HG03575 (cell line): ENCODE measurements around the gene SMG9.
"Not testable (repeated sequence)": the region's sequence is repeated elsewhere in the genome, so short reads cannot be mapped to it uniquely, and the experiment has no call there.

Experiments
- ATAC-seq: cut with Tn5 transposase; IDR thresholded peaks from one replicate; pipeline ENCODE4 v1.9.1; 2021; ENCODE audit not compliant: unreplicated experiment, insufficient number of reproducible peaks, low FRiP score; ENCODE audit errors: extremely low read depth

The SMG9 gene

DNA sequence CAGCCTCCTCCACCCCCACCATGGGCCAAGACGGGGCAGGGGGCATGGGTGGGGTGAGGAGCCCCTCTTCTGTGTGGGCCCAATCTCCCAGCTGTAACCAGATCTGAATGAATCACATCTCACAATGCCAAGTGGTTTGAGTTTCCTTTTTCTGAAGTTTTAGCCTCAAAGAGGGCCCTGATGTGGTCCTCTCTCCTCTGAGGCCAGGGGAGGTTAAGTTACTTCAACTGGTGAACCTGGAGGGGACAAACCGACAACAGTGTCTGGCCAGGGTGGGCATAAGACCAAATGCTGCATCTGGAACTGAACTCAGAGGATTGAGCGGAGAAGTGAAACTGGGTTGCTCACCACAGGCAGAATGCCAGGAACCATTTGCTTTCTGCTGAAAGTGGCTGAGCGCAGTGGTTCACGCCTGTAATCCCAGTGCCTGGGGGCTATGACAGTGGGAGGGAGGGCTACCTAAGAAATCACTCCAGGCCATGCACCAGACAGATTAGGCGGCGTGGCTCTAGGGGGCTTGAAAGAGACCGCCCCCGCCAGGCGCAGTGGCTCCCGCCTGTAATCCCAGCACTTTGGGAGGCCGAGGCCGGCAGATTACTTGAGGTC, 54.3 kb downstream of the SMG9 start:
- ATAC-seq, result no peak

DNA sequence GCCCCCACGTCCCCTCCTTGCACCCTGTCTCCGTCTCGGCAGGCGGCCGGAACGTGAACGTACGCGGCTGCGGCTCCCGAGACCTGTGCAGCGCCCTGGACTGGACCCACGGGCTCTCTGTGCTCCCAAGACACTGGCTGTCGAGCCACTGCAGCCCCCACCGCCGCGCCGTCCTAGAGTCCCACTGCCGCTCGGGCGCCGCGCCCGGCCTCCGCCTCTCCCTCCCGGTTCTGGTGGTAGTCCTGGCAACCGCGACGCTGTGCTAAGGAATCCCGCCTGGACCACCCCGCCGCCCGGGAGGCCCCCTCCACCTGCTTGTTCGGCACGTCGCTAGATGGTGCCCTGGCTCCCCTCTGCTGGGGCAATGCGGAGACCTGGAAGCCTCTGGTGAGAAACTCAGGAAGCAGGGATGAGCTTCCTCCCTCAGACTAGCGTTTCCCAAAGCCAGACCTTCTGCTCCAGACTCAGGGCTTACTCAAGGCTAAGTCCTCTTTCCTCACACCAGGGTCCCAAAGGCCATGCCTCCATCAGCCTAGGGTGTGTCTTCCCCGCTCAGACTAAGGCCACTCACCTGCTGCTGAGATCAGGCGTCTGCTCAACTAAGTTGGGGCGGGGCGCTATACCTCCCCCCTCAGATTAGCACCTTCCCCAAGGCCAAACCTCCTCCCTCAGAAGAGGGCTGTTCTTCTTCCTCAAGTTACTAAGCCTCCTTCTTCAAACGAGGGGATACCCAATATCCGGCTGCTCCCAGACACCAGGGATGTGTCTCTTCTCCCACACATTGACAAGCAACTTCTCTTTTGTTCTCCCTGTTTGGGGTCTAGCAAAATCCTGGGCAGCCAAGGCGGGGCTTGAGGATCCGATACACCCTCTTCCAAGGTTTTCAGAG, 55.0 kb downstream of the SMG9 start:
- no peak for ATAC-seq

DNA sequence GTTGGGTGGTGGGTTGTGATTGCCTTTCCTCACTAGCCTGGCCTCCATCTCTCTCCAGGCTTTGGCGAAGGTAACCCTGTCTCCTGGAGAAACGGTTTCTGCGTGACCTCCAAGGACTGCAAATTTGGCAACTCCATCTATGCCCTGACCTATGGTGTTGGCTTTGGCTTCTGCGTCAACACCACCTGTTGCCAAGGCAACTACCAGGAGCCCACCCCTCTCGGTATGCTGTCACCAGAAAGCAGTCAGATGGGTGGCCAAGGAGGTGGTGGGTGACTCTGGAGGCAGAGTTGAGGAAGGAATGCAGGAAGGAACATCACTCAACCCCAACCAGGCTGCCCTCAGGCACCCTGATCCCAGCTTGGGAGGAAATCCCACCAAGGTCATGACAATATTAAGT, 57.5 kb downstream of the SMG9 start:
- ATAC-seq, result no peak

DNA sequence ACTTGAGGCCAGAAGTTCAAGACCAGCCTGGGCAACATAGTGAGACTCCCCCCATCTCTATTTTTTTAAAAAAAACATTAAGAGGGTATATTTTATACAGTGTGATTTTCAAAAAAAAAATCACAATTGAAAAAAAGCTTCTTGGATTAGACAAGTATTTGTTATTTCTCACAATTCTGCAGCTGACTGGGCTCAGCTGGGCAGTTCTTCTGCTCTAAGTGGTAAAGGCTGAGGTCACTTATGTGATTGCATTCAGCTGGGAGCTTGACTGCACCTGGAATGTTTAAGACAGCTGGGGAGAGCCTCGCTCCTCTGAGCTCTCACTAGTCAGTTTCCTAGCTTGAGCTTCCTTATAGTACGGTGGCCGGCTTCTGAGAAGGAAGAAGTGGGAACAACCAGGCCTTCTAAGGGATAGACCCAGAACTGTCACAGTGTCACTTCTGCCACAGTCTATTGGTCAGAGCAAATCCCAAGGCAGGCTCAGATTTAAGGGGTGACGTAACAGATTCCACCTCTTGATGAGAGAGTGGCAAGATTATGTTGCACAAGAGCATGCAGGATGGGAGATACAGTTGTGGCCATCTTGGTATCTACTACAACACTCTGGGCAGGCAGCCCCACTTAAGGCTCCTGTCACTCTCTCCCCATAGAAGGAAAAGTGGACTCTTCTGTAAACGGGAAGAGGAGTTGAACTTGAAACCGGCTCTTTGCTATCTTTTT, 58.6 kb downstream of the SMG9 start:
- no peak for ATAC-seq

DNA sequence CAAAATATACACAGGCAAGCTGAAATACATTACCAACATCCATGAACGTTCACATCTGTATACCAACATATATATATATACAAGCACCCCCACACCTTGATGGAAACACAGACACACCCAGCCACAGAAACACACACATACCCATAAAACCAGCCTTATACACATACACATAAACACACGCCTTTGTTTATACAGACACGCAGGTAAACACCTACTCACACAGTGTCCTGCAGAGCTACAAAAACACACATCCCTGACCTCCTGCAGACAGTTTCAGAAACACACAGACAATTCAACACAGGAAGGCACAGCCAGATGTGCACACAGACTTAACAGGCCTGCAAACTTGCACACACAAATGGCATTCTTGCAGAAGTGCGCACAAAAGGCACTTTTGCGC, 60.2 kb downstream of the SMG9 start:
- no peak for ATAC-seq

DNA sequence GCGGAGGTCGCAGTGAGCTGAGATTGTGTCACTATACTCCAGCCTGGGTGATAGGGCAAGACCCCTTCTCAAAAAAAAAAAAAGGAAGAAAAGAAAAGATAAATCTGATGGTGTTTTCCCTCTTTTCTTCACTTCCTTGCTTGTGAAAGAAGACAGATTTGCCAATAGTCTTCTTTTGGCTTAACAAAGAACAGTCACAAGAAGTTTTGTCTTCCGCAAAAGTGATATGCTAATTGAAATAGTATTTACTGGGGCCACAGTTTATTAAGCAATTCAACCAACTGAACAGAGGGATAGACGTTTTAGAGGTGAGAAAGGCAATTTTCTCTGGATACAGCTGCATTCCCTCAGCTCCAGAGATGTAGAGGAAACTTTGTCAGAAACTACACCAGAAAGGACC, 61.9 kb downstream of the SMG9 start:
- ATAC-seq, result no peak

DNA sequence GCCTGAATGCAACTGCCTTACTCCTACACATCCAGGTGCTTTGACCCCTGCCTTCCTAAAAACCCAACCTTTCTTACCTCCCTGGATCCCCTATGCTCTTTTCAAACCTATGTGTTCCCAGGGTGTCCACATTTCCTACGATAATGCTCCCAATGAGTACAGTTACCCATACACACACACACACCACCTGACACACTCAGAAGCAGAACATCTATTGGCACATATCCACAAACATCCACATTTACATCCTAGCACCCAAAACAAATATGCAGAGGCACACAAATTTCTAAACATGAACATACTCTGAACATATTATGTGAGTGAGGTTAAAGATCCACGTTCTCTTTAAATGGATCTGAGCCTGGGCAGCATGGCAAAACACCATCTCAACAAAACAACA, 62.4 kb downstream of the SMG9 start:
- no peak for ATAC-seq

DNA sequence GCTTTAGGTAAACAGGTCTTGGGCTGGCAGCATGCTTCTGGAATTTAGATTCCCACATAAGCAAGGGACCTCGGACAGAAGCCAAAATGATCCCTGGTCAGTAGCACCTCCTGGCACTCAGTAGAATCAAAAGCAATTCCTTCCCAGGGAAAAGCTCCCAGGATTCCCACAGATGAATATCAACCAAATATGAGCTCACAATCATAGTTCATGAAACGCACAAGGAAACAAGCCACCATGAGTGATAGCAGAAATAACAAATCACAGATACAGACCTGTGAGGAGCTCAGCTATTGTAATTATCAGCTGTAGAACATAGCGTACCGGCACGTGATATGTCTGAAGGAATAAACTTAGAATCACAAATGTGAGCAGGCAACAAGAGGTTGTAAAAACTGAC, 63.0 kb downstream of the SMG9 start:
- no peak for ATAC-seq

DNA sequence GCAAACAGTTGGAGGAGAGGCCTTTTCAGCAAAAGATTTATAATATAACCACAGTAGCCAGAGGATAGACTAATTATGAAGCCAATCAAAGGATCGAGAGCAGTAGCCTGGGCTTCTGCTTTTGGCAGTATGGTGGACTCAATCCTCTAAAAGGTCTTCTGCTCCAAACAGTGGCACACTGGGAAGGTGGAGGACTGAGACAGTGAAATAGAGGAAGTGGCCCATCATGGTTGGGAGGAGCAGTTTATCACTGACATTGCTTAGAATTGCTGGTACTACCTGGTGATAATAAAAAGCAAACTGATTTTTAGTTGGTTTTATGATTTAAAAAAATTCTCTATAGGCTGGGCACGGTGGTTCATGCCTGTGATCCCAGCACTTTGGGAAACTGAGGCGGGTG, 63.9 kb downstream of the SMG9 start:
- ATAC-seq, result no peak

DNA sequence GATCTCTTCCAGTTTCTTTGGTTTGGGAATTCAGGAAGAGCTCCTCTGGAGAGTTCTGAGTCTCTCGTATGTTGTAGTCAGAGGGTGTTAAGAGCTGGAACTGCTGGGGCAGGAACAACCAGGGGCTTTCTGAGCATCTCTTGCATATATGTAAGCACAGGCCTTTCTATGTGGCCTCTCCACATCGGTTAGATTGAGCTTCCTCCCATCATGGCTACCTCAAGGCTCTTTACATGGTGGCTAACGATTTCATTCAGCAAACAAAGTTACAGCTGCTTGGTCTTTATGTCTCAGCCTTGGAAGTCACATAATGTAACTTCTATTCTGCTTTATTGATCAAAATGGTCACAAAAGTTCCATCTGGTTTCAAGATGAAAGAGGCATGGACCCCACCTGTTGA, 64.3 kb downstream of the SMG9 start:
- no peak for ATAC-seq

DNA sequence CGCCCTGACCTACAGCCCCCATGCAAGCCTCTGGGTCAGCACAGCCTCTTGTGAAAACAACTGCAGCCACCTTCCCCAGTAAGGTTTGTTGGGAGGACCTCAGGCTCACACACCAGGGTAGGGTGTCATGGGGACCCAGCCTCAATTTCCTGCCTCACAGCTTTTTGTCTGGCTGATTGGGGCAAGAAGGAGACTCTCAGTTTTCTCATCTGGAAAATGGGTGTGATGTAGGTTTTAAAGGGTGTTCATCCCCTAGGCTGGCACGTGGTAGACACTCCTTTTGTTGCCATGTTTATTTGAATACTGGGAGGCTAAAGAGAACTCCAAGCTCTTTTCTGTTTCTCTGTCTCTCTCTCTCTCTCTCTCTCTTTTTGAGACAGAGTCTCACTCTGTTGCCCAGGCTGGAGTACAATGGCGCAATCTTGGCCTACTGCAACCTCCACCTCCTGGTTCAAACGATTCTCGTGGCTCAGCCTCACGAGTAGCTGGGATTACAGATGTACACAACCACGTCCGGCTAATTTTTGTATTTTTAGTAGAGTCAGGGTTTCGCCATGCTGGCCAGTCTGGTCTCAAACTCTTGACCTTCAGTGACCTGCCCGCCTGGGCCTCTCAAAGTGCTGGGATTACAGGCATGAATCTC, 66.6 kb downstream of the SMG9 start:
- ATAC-seq, result no peak

DNA sequence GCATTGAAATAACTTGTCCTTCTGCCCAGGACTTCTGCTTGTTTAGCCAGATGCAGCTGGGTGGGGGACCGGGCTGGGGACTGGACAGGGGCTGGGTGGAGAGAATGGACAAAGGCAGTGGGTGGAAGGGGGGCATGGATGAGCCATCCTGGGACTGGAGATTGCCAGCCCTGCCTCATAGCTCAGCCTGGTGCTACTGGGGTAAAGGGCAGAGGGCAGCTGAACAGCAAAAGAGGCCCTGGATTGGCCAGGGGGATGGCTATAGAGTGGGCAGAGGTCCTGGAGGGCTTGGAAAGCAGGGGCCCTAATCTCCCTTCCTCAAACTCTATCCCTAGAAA, 67.1 kb downstream of the SMG9 start:
- no peak for ATAC-seq

DNA sequence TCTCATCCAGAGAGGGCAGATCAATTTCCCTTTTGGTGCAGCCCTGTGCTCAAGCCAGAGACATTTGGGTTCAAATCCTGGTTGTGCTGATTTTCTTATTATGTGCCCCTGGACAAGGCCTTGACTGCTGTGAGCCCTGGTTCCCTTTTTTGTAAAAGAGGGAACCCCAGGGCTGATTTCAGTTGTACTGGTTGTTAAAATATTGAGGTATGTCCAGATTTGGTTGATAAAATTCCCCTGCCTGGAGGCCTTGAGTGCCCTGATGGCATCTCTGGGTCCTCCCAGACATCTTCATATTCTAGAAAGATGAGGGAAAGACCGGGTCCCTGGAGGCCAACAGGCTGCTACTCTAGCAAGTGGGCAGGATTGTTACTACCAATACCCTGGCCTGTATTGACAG, 70.4 kb downstream of the SMG9 start:
- ATAC-seq, result no peak

DNA sequence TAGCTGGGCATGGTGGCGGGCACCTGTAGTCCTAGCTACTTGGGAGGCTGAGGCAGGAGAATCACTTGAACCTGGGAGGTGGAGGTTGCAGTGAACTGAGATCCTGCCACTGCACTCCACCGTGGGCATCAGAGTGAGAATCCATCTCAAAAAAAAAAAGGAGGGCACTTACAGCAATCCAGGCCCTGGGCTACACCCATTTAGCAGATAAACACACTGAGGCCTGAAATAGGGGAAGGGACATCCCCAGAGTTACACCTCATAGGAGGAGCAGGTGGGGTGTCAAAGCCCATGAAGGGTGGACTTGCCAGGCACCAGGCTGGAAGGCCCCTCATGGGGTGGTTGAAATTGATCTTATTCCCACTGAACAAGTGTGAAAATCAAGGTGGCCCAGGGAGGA, 70.9 kb downstream of the SMG9 start:
- no peak for ATAC-seq

DNA sequence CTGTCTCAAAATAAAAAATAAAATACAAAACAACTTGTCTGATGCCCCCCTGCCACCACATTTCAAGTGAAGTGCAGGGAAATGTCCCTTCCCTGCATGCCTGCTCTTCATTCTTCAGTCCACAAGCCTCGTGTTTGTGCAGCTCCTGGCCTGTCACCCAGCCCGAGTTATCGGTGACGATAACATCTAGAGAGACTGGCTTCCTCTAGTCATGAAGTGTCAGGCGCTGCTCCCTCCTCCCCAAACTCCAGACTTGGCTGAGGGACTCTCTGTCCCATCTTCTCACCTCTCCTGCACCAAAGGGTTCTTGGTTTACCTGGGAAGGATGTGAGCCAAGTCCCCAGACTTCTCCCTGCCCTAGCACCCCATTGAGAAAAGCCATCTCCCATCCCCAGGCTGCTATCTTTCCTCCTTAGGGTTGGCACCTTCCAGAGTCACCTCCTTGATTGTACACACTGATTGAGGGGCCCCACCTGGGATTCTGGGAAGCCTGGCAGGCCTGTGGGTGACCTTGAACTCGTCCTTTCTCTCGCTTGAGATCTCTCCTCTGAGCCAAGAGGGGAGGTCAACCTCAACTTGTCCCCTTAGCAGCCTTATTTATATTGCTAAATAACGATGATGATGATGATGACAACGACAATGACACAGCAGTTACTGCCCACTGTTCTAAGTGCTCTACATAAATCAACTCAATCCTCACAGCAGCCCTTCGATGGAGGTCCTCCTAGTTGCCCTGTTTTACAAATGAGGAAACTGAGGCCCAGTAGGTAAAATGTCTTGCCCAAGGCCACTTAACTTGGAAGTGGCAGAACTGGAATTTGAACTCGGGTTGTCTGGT, 71.7 kb downstream of the SMG9 start:
- ATAC-seq, result no peak

DNA sequence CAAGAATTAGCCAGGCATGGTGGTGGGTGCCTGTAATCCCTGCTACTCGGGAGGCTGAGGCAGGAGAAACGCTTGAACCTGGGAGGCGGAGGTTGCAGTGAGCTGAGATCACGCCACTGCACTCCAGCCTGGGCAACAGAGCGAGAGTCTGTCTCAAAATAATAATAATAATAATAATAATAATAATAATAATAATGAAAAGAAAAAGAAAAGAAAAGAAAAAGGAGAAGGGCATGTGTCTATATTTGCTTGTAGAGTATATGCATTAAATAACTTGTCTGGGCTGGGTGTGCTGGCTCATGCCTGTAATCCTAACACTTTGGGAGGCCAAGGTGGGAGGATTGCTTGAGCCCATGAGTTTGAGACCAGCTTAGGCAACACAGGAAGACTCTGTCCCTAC, 72.5 kb downstream of the SMG9 start:
- not testable (repeated sequence) for ATAC-seq

DNA sequence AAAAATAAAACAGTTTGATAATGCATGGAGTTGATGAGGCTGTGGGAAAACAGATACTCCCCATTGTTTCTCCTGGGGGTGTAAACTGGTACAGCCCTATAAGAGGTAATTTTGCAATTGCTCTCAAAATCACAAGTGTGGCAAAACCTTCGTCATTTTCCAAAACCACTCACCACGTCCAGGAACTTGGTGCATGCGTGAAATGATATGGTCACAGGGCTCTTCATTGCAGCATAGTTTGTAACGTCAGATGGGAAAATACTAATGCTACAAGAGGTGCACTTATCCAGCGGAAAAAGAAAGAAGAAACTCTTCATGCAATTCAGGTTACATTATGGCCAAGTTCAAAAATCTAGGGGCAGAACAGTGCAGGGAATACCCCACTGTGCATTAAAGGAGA, 72.9 kb downstream of the SMG9 start:
- no peak for ATAC-seq

DNA sequence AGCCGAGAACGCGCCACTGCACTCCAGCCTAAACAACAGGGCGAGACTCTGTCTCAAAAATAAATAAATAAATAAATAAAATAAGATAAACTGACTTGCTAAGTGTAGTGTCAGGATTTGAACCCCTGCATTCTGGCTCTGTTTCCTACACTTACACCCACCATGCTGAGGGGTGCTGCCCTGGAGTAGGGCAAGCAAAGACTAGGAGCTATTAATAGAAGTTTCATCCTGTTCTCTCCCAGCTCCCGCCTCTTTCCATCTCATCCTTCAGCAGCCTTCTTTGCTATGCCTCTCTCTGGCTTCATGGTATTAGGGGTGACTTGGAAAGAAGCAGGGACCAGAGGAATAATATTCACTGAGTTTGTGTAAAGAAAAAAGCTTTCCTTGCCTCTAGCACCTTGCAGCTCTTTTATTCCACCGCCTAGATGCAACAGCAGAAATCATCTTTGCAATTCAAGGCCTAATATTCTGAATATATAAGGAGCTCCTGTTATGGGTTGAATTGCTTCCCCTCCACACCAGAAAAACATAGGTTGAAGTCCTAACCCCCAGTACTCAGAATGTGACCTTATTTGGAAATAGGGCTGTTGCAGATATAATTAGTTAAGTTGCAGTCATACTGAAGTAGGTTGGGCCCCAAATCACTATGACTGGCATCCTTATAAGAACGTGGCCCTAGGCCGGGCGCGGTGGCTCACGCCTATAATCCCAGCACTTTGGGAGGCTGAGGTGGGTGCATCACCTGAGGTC, 76.1 kb downstream of the SMG9 start:
- ATAC-seq, result no peak
